HUES6 (cell line): ENCODE results near the gene RCVRN.

Source experiments
- H3K27ac ChIP-seq: 2 replicates; pipeline ENCODE4 v1.7.0; 2013; ENCODE audit warnings: low read depth, mild to moderate bottlenecking, low read length, inconsistent platforms
- H3K27me3 ChIP-seq: 2 replicates; pipeline ENCODE4 v1.6.1; 2013; ENCODE audit warnings: low read length; ENCODE audit not compliant: control insufficient read depth, insufficient read depth
- H3K36me3 ChIP-seq: 2 replicates; pipeline ENCODE4 v1.6.1; 2013; ENCODE audit warnings: low read length; ENCODE audit not compliant: control insufficient read depth, insufficient read depth
- H3K4me1 ChIP-seq: 2 replicates; pipeline ENCODE4 v1.6.1; 2013; ENCODE audit warnings: low read length; ENCODE audit not compliant: control insufficient read depth, insufficient read depth
- H3K4me3 ChIP-seq: 2 replicates; pipeline ENCODE4 v1.5.1; 2013; ENCODE audit warnings: low read depth, low read length
- H3K9ac ChIP-seq: one replicate; pipeline ENCODE4 v1.6.1; 2013; ENCODE audit warnings: mild to moderate bottlenecking, low read length
- H3K9me3 ChIP-seq: 2 replicates; pipeline ENCODE4 v1.6.1; 2013; ENCODE audit warnings: low read depth, low read length; ENCODE audit not compliant: control insufficient read depth, insufficient read depth

RCVRN gene

GRCh38 chr17:9854255-9854654 lies 50.8 kb downstream of the RCVRN start:
- no peaks in the 10 kb centered on the region for H3K4me1 ChIP-seq
- H3K36me3 ChIP-seq = no peaks in the 10 kb centered on the region
- H3K9ac ChIP-seq = no peak overlapping the region
- no peak overlapping the region for H3K4me3 ChIP-seq
- H3K27ac ChIP-seq = no peak overlapping the region
- H3K9me3 ChIP-seq = 0 out of 2 replicates have a peak, but pooled peaks cover 3% of the 10 kb centered on the region
- H3K27me3 ChIP-seq = no peaks in the 10 kb centered on the region

DNA sequence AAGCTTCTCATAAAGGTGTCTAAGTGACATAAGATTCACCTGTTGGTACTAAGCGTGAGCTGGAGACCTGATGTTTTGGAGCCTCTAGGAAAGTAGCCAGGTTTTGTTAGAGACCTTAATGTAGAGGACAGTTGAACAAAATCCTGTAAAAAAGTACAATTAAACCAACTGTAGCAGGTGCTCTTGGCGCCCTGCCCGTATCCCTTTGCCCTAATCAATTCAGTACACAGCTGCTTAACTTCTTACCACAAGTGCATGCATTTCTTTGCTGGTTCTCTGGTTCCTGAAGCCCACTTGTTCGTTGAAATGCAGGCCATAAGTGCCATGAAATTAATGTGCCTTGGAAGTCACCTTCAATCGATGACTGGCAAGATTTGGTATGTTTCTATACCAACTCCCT lies 54.9 kb downstream of the RCVRN start:
- Histone ChIP-seq H3K27ac (no peak overlapping the region), H3K4me1 (no peaks in the 10 kb centered on the region), H3K36me3 (no peaks in the 10 kb centered on the region), H3K27me3 (no peaks in the 10 kb centered on the region), H3K9me3 (no peaks in the 10 kb centered on the region), H3K4me3 (no peak overlapping the region), H3K9ac (no peak overlapping the region)
